ENCODE data around the gene UEVLD.

DNA sequence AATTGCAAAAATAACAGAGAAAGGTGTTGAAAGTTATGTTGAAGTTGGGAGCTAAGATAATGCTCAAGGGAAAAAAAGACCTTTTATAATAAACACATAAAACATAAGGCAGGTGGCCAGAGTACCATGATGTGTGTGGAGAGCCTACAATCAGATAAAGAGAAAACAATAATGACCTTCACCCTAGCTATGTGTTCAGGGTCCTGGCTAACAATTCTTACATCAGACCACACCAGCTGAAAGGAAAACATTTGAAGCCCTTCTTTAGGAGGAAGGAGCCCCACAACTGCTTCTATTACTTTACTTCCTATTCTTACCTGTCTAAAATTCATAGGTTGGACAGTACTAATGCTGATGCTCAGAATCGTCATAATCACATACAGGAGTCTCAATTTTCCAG, 64.3 kb downstream of the UEVLD start:
- TF ChIP-seq TAF1 (conservative IDR thresholded peaks at IDR 0.05) (no peak), GABPA (IDR thresholded peaks at IDR 0.05 in 1 of 2, conservative IDR thresholded peaks at IDR 0.05 in 1 of 2) (no peak), CTCF (IDR thresholded peaks at IDR 0.05; ENCODE audit: low read depth, low read length, missing input control) (no peak), ATF3 (IDR thresholded peaks at IDR 0.05) (no peak)
